ENCODE results near the gene ATG16L1. TPM values are rescaled to one million over a fixed set of nuclear protein-coding genes. Genes with fewer than 3 reads are reported as not detected.

ATG16L1 gene
- 16.6 and 27.1 TPM in 2 replicates for total RNA-seq

DNA sequence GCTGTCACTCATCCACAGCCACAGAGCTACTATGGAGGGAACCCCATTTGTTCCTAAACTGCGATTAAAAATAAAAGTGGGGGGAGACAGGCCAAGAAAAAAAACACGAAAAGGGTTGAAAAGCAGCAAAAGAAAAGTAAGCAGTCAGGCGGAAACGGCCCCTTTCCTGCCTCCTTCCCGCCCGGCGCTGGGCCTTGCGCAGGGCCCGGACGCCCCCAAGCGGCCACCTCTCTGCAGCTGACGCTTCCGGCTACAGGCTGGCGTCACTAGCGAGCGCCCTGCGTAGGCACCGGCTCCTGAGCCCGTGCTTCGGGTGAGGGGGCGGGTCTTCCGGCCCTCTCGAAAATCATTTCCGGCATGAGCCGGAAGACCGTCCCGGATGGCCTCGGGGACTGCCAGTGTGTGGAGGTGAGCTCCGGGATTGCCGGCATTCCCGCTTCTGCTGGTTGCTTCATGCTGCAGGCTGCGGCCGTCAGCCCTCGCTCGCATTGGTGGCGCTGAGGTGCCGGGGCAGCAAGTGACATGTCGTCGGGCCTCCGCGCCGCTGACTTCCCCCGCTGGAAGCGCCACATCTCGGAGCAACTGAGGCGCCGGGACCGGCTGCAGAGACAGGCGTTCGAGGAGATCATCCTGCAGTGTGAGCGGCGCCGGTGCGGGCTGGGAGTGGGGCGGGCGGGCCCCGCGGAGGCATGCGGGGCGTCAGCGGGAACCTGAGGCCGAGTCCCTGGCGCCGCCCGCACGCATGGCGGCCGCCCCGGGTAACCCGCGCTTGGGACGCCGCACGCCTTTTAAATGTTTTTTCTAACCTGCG lies at the start of gene ATG16L1:
Gene ATG16L1, plus strand, starts transcription at position 368 of the 811 bp plus-strand sequence. Its CDS starts 155 bp downstream, at position 523.

GRCh38 chr2:233307565-233307964 lies 56.1 kb downstream of the ATG16L1 start, which contains the start of gene SAG:
Gene SAG (plus strand): TSS chr2:233307816. CDS start chr2:233309190, 1,374 bp downstream.

Other genes starting within 250 kb of the ATG16L1 start
- 0.04 and 0.16 TPM in 2 replicates for gene NGEF, start 238.4 kb upstream of the ATG16L1 start, total RNA-seq
- gene NEU2, start 219.0 kb upstream of the ATG16L1 start, total RNA-seq = not detected in 2 replicates
- gene INPP5D, start 191.3 kb upstream of the ATG16L1 start, total RNA-seq = 21.6 and 27.3 TPM in 2 replicates
- not detected in 2 replicates for gene SAG, start 56.1 kb downstream of the ATG16L1 start, total RNA-seq
- 4.2 and 4.9 TPM in 2 replicates for gene DGKD, start 102.8 kb downstream of the ATG16L1 start, total RNA-seq